ENCODE measurements around the gene MMP14.

Gene MMP14

DNA sequence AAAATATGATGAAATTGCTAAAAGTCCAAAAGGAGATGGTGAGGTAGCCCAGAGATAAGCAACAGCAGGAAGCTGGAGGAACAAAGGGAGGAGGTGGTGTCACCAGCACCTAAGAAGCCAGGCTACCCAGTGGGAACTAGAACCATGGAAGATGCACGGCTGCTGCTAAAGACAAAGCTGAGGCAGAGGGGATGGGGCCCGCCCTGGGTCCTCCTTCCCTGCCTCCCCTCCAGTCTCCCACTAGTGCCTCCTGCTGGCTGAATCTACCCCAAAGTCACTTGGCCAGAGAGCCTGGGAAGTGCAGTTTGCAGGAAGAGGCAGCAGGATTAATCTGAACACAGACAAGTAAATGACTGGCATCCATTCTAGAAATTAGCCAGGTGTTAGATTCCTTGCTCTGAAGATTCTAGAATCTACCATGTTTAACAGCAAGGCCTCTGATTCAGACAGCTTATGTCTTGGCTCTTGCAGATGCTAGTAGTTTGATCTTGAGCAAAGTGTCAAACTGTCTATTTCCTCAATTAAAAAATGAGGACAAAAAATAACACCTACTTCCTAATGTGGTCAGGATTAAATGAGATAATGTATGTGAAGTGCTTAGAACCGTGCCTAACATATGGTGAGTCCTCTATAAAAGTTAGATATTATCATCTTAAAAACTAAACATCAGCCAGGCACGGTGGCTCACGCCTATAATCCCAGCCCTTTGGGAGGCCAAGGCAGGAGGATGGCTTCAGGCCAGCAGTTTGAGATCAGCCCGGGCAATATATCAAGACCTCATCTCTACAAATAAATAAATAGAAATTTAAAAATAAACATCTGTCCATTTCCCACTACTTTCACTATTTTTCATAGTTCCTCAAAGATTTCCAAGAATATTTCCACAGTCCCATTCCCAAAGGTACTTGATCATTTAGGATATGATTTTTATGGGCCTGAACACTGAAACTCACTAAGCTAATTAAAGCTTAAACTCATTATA, 29.3 kb downstream of the MMP14 start:
- DNase-seq (ENCODE audit: insufficient read length, low spot score) (no peak), FAIRE-seq (no peak)
- TF ChIP-seq, protein P1, sequence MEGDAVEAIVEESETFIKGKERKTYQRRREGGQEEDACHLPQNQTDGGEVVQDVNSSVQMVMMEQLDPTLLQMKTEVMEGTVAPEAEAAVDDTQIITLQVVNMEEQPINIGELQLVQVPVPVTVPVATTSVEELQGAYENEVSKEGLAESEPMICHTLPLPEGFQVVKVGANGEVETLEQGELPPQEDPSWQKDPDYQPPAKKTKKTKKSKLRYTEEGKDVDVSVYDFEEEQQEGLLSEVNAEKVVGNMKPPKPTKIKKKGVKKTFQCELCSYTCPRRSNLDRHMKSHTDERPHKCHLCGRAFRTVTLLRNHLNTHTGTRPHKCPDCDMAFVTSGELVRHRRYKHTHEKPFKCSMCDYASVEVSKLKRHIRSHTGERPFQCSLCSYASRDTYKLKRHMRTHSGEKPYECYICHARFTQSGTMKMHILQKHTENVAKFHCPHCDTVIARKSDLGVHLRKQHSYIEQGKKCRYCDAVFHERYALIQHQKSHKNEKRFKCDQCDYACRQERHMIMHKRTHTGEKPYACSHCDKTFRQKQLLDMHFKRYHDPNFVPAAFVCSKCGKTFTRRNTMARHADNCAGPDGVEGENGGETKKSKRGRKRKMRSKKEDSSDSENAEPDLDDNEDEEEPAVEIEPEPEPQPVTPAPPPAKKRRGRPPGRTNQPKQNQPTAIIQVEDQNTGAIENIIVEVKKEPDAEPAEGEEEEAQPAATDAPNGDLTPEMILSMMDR (IDR thresholded peaks at IDR 0.05; ENCODE audit: insufficient read depth, missing control alignments): peak; percentile 62

GRCh38 chr14:22866874-22867273, 30.5 kb downstream of the MMP14 start:
- no peak for DNase-seq (ENCODE audit: insufficient read length, low spot score)
- TF ChIP-seq, protein P1 (IDR thresholded peaks at IDR 0.05; ENCODE audit: insufficient read depth, missing control alignments): no peak
- no peak for FAIRE-seq

DNA sequence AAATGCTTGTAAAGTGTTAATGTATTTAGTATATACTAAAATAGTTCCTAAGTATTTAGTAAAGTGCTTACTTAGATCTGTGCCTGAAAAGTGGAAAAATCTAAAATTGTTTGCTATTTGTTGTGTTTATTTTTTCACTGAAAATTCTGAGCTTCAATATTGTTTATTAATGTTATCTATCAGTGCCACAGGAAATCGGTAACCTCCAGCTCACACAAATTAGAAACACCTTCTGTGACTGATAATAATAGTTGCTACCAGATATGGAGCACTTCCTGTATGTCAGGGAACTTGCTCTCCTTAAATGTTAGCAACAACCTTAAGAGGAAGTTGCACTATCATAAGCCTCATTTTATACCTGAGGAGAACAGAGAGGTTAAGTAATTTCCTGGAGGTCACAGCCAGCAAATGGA, 34.4 kb downstream of the MMP14 start:
- DNase-seq (ENCODE audit: insufficient read length, low spot score) (no peak), FAIRE-seq (no peak)
- TF ChIP-seq, protein P1 (IDR thresholded peaks at IDR 0.05; ENCODE audit: insufficient read depth, missing control alignments): no peak

DNA sequence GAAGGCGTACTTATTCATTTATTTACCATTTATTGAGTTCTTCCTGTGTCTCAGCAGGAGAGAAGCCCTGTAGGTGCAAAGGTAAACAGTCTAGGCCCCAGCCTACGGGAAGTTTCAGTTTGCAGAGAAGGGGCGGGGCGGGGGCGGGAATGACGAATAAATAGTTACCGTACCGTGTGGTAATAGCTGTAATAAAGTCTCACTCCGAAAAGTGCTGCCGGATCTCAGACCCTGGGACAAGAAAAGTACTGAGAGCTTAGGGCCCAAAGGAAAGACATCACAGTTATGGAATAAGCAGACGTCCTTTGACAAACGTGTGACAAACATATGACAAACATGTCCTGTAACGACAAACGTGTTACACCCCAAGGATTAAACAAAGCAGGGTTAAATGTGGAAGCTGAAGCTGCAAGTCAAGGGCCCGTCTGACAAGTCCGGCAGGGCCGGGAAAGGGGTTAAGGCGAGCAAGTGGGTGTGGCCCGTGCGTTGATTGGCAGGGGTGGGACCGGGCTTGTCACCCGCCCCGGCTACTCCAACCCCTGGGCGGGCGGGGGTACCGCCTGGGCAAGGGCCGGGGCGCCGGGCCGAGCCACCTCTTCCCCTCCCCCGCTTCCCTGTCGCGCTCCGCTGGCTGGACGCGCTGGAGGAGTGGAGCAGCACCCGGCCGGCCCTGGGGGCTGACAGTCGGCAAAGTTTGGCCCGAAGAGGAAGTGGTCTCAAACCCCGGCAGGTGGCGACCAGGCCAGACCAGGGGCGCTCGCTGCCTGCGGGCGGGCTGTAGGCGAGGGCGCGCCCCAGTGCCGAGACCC, 35.0 kb downstream of the MMP14 start, which contains the start of gene LRP10:
TSS of gene LRP10 (plus strand) at position 517 of the 809 bp plus-strand sequence. CDS start 564 bp downstream, outside the sequence.
- FAIRE-seq: no peak
- TF ChIP-seq, protein P1 (IDR thresholded peaks at IDR 0.05; ENCODE audit: insufficient read depth, missing control alignments): no peak
- no peak for DNase-seq (ENCODE audit: insufficient read length, low spot score)

DNA sequence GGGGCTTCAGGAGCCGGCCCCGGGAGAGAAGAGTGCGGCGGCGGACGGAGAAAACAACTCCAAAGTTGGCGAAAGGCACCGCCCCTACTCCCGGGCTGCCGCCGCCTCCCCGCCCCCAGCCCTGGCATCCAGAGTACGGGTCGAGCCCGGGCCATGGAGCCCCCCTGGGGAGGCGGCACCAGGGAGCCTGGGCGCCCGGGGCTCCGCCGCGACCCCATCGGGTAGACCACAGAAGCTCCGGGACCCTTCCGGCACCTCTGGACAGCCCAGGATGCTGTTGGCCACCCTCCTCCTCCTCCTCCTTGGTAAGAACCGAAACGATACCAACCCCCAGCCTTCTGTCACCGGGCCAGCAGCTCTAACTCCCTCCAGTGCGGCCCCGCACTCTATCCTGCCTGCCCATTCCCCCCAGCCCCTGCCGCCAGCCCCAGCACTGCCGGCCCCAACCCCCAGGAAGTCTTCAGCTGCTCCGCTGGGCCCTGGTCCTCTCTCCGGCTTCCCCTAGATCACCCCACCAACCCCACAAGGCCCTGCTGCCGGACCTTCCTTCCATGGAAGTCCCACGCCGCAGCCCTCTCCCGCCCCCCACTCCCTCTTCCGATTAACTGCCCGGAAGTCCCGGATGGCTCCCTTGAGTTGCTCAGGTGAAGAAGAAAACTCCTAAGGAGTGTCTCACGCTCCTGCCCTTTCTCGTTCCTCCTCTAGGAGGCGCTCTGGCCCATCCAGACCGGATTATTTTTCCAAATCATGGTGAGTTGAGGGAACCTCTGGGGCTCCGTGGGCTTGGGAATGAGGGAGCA, 35.8 kb downstream of the MMP14 start:
- TF ChIP-seq, protein P1 (IDR thresholded peaks at IDR 0.05; ENCODE audit: insufficient read depth, missing control alignments): peak; percentile 89
- DNase-seq (ENCODE audit: insufficient read length, low spot score): peak; percentile 63
- no peak for FAIRE-seq

- FAIRE-seq: no peak
- TF ChIP-seq, protein P1 (IDR thresholded peaks at IDR 0.05; ENCODE audit: insufficient read depth, missing control alignments): no peak
- DNase-seq (ENCODE audit: insufficient read length, low spot score): no peak
These were observed 36.6 kb downstream of the MMP14 start for GRCh38 chr14:22872833-22873520.
